Activated CD4-positive, alpha-beta T cell treated with anti-CD3 and anti-CD28 coated beads, Interleukin-10, Interleukin-2, amounts not matched to agents 100 ng/mL and 50 ng/mL, durations not matched to agents 16 hours and 8 hours (primary cell): ENCODE measurements around the gene LMBR1L.
"Not testable (repeated sequence)": the region's sequence is repeated elsewhere in the genome, so short reads cannot be mapped to it uniquely, and the experiment has no call there.

Source experiments
- DNase-seq: peaks from one replicate; pipeline ENCODE4 v3.0.0-alpha.2; 2020

The LMBR1L gene, protein sequence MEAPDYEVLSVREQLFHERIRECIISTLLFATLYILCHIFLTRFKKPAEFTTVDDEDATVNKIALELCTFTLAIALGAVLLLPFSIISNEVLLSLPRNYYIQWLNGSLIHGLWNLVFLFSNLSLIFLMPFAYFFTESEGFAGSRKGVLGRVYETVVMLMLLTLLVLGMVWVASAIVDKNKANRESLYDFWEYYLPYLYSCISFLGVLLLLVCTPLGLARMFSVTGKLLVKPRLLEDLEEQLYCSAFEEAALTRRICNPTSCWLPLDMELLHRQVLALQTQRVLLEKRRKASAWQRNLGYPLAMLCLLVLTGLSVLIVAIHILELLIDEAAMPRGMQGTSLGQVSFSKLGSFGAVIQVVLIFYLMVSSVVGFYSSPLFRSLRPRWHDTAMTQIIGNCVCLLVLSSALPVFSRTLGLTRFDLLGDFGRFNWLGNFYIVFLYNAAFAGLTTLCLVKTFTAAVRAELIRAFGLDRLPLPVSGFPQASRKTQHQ

DNA sequence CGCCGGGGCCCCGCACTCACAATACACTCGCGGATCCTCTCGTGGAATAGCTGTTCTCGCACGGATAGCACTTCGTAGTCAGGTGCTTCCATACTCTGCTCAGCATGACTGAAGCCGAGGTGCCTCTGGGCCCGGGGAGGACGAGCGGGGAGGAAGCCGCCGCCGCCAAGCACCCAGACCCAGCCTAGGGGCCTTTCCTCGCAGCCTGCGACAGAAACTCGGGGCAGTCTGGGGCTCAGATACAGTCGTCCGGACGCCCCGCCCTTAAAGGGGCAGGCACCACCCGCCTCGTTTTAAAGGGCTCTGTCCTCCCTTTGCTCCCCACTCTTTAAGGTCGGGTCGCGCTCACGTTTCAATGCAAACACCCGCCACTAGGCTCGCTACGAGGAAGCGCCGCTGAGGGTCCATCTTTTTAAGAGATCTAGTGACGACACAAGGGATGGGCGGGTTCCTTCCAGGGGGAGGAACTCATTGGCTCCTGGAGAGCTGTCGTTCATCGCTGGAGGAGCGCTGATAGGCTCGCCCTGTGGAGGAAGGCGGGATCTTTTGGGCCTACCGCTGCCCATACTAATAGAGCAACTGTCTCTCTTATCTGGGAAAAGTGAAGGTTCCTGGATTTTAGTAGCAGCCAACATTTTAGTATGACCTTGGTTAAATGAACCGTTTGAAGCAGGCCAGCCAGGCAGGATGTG lies at the start of gene LMBR1L:
Gene LMBR1L (minus strand): TSS at position 384 of the 692 bp plus-strand sequence. CDS start 292 bp downstream, at position 92.
- DNase-seq, result peak; percentile 97

DNA sequence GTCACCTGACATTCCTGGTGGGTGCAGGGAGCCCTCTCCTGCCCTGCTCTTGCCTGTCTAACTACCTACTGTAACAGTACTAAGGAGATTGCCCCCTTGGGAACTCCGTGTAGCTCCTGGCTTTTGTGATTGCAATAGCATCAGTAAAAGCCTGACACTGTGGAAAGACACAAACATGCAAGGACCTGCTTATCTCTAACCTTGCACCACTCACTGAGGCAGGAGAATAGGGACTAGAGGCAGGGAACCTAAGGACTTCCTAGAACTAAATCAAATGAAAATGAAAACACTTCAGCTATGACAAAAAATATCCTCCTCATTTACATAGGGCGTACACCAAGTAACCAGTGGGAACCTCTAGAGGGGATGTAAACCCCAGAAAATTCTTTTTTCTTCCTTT lies 49.8 kb upstream of the LMBR1L start:
- DNase-seq, result no peak

DNA sequence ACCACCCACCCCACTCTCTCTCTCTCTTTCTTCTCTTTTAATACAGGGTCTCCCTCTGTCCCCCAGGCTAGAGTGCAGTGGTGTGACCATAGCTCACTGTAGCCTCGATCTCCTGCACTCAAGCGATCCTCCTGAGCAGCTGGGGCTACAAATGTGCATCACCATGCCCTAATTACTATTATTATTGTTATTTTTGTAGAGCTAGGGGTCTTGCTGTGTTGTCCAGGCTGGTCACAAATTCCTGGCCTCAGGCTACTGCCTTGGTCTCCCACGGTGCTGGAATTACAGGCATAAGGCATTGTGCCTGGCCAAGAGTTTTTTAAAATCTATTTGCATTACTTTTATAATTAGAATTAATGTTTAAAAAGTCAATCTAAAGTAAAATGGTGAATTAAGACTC lies 43.6 kb upstream of the LMBR1L start:
- DNase-seq, result no peak

DNA sequence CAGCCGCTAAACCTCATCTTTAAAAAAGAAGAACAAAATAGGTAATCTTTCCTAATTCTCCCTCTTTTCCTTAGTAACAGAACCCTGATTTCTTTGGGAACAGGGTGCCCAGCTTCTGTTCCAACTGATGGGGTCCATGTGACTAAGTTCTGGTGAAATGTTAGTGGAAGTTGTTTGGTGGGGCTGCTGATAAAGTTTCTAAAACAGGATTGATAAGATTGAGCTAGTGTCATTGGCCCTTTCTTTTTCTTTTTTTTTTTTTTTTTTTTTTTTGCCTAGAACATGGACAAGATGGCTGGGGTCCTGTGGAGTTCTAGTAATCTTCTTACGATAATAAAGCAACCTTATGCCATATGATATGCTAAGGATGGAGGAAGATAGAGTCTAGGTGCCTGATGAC lies 36.7 kb upstream of the LMBR1L start:
- DNase-seq, result no peak

DNA sequence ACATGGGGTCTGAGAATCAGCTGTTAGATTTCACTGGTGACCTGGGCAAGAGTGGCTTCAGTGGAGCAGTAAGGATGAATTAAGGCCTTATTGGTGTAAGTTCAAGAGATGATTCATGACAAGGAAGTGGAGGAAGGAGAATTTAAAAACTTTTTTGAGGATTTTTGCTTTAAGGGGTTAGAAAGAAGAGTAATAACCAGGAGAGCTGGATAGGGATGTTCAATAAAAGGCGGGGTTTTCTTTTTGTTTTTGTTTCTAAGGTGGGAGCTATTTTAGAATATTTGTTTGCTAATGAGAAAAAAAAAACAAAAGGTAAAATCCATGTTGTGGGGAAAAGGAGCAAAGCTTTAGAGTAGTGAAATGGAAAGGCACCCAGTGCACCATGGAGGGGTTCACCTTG lies 35.8 kb upstream of the LMBR1L start:
- no peak for DNase-seq

DNA sequence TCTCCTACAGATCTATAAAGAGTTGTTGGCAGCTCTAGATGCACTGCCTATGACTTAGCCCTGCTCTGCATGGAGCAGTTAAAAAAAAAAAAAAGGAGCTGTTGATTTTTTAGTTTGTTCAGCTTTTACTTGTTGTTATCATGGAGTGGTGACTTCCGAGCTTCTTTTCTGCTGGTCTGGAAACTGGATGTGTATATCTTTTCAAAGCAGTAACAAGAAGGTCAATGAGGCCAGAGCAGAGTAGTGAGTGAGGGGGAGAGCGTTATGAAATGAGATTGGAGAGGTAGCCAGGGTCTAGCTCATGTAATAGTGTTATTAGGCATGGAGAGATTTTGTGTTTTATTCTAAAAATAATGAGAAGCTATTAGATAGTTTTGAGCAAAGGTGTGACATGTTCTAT lies 33.7 kb upstream of the LMBR1L start:
- DNase-seq, result no peak

DNA sequence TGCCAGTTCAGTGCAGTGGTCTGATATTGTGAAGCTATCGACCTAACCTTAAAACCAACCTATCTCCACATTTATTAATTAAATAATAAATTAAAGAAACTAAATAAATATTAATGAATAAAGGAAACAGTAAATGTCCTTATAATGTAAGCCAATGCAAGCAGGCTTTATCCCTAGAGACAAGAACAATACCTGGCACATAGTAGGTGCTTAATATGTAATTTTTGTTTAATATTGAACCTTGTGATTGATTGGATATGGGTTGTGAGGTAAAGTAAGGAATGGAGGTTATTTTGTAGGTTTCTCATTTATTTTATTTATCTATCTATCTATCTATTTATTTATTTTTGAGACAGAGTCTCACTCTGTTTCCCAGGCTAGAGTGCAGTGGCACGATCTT lies 28.4 kb upstream of the LMBR1L start:
- no peak for DNase-seq

DNA sequence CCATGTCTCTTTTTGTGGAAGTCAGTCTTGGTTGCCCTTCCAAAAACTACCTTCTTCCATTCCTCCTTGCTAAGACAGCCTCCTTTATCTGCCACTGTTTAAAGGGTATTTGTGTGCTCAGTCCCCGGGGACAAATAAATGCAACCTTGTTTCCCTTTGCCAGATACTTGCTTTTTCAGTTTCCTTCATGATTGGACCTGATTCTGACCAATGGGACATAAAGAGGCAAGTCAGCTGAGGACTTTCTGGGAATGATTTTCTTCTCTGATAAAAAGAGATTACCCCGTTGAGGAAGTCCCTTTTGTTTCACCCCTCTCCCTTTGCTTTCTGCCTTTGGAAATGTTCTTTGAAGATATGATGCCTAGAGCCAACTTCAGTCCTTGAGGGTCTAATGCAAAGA lies 27.9 kb upstream of the LMBR1L start:
- DNase-seq, result no peak

DNA sequence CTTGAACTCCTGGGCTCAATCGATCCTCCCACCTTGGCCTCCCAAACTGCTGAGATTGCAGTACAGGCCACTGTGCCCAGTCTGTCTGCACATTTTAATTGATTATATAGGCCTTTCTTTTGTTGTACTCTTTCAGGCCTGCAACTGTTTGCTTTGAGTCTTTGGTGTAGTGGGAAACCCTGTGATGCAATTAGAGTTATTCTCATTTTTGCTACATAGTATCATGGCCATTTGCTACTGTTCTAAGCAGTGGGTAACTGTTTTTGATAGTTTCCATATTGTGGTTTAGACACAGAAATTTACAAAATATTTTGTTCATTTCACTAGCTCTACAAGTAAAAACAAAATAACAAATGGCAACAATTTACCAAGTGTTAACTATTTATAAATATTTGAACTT lies 26.8 kb upstream of the LMBR1L start:
- DNase-seq, result no peak

DNA sequence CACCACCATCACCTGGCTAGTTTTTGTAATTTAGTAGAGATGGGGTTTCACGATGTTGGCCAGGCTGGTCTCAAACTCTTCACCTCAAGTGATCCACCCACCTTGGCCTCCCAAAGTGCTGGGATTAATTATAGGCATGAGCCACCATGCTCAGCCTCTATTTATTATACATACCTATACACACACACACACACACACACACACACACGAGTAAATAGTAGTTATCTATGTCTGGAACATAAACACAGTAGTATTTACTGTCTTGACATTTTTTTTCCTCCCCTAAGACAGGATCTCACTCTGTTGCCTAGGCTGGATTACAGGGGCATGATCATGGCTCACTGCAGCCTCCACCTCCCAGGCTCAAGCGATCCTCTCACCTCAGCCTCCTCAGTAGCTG lies 26.4 kb upstream of the LMBR1L start:
- DNase-seq, result not testable (repeated sequence)

DNA sequence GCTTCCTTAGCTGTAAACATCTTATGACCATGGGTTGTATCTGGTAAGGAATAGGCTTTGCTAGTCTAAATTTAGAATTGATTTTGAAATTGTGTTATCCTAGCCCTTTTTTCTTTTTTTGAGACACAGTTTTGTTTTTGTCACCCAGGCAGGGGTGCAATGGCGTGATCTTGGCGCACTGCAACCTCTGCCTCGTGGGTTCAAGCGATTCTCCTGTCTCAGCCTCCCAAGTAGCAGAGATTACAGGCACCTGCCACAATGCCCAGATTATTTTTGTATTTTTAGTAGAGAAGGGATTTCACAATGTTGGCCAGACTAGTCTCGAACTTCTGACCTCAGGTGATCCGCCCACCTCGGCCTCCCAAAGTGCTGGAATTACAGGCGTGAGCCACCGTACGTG lies 22.9 kb upstream of the LMBR1L start:
- no peak for DNase-seq

DNA sequence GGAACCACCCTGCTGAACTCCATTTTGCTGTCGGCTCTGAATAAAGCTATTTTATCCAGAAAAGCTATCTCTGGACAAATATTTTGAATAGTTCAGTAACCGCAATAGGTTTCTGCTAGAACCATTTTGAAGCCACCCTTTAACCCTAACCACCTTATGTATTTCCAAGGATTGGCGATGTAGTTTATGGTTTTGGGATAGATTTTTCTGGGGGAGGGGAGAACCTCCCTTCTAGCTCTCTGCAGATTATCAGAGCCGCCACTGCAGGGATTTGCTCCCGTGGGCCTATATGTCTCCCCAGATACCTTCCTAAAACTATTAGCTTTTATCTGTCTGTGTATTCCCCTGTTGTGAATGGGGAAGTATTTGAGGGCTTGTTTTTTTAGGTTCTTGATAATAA lies 22.4 kb upstream of the LMBR1L start:
- DNase-seq, result no peak

DNA sequence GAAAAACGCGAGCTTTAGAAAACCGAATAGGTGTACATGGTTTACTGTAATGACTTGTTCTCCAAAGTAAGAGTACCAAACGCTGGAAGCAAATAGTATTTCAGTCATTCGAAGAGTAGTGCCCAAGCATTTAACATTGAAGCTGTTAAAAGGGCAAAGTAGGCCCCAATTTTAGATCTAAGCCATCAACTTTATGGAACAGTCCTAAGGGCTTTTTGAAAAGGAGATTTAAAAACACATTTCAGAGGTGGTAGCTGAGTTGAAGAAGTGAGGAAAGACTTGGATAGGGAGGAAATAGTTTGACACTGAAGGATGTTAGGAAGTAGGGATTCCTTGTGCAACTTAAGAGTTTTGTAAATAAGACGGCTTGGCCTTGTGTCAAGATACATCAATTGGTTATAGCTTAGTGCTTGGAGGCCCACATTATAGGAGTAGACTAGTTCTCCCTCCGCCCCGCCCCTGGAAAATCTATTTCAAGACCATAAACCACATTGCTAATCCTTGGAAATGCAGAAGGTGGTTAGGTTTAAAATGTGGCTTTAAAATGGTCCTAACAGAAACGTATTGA lies 21.3 kb upstream of the LMBR1L start:
- peak; percentile 14 for DNase-seq

DNA sequence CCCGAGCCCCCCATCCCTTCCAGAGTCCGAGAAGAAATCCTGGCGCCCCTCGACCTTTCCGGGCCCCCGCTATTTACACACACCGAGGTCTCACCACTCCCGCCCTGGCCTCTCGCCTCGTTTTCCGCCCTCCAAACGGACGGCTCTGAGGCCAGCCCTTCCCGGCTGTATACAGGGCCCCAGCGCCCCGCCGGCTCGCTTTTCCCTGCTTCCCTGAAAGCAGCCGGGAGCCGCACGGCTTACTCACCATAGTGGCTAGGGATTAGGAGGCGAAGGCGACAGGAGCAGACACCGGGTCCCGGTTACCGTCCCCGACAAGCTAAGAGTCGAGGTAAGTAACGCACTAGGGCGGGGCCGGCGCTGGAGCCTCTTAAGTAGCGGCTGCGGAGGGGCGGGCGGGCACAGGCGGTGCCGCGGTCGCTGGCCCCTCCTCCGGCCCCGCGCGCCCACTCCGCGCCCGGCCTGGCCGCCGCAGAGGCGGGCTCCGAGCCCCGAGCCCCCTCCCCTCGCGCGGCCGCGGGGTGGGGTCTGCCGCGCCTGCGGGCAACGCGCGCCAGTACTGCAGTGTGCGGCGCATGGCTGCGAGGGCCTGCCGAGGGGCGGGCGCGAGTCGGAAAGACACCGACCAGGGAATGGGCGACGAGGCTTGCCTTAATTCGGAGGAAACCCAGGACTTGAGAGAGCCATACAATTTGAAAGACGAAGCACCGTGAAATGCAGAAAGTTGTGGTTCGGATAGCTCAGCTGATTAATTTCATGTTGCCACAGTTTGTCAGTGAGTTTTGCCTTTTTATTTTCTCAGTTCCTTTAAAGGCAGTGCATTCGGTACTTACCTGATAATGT lies 20.6 kb upstream of the LMBR1L start, which contains the start of gene TUBA1B:
Gene TUBA1B (minus strand): TSS at position 345 of the 843 bp plus-strand sequence. CDS start 95 bp downstream, at position 250.
- peak; percentile 95 for DNase-seq

DNA sequence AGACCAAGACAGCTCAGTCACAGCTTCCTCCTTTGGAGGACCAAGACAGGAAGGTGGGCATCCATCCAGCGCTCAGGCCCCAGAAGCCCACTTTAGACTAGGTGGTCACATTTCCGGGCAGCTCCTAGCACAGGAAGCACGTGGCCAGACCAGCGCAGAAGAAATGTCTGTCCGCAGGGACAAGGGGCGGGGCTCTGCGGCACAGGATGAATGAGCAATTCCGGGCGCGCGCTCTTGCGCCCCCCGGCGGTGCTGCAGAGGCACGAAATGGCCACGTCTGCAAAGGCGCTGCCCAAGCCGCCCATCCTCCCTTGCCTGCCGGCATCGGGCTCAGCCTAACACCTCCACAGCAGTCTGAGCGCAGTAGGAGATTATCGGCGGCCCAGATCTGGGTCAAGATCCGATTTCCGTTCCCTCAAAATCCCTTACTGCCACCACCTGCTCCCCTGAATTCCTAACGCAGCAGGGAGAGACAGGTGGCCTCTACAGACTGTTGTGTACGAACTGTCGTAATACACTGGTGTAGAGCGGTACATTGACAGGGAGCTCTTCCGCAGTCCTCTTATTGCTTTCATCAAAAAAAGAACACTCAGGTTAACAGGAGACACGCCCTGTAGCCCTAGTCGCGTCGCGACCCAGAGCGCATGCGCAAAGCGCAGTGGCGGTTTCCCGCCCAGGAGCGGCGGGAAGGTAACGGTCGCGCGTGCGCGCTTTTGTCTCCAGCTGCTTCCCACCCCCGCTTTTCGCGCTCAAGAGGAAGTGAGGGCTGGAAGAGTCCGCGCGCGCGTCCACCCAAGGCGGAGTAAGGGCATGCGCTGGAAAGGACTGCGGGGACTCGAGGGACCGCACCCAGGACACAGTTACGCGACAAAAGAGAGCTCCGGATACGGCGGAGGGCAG lies 19.8 kb upstream of the LMBR1L start:
- peak; percentile 96 for DNase-seq

DNA sequence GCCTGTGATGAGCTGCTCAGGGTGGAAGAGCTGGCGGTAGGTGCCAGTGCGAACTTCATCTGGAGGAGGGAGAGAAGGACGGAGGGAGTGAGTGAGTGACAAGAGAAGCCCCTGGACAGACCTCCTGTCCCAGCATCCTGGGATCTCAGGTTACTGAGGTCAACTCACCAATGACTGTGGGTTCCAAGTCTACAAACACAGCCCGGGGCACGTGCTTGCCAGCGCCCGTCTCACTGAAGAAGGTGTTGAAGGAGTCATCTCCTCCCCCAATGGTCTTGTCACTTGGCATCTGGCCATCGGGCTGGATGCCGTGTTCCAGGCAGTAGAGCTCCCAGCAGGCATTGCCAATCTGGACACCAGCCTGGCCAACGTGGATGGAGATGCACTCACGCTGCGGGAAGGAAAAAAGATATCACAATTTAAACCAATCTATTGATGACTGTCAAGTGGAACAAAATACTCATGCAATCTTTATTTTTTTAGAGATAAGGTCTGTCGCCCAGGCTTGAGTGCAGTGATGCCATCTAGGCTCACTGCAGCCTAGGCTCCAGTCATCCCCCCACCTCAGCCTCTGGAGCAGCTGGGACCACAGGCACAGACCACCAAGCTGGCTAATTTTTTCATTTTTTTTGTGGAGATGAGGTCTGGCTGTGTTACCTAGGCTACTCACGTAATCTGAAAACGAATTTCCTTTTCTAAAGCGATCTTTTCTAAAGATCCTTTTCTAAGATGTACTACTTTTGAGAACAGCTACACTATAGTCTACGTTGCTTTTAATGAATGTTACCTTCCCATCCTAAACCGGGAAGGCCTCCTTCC lies 18.9 kb upstream of the LMBR1L start:
- peak; percentile 10 for DNase-seq

DNA sequence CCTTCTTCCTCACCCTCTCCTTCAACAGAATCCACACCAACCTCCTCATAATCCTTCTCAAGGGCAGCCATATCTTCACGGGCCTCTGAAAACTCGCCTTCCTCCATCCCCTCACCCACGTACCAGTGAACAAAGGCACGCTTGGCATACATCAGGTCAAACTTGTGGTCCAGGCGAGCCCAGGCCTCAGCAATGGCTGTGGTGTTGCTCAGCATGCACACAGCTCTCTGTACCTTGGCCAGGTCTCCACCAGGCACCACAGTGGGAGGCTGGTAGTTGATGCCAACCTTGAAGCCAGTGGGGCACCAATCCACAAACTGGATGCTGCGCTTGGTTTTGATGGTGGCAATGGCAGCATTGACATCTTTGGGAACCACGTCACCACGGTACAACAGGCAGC lies 17.3 kb upstream of the LMBR1L start:
- DNase-seq, result not testable (repeated sequence)

DNA sequence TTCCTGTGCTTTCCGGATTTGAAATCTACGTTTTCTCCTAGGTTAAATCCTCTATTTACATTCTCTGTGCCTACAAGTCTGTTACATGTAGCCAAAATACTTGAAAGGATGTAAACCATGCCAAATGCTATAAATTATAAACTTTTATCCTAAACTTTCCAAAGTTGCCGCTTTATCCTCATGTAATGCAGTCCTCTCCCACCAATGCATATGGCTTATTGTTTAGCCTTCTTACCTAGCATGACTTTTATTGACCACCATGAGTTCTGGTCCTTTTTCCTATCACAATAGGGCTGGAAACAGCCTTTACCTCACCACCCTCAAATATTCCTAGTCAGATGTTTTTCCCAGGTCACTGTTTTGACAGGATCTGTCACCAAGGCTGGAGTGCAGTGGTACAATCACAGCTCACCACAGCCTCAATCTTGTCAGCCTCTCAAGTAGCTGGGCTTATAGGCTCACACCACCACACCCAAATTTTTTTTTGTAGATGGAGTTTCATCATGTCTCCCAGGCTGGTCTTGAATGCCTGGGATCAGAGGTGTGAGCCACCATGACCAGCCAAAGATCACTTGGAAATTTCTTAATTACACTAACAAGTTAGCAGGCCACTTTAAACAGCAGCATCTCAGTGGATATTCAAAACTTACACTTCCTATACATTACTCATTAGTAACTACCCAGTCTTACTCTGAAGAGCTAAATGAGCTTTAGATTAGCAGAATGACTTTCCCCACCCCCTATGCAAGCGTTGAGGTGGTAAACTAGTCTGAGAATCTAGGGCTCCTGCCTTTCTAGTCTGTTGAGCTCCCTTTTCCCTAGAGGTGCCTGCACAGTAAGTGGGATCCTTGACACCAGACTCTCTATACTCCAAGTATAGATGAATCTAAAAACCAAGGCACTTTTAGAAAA lies 16.5 kb upstream of the LMBR1L start:
- peak; percentile 27 for DNase-seq

DNA sequence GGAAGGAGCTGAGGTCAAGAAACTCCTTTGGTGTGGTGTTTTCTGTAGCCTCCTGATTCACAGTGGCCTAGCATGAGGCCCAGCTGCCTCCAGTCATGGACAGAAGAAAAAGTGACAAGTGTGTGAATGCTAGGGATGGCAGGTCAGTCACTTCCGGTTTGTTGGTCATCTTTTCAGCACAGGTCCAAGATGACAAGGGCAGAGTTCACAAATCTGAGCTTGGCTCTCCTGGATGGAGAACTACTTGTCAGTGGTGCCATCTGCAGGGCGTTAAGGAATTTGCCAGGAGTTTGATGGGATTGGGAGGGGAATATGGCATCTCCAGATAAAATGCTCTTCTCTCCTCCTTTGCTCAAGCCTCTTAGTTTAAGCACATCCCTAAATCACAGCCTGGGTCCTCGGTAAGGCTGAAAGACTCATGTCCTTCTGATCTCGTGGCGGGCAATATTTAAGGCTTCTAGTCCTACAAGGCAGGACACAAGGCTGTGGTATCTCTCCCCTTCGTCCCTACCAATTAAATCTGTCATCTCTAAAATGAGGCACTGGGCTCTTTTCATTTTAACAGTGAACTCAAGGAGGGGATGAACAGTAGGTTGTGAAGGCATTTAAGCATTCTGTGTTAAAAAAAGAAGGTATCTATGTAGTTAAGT lies 10.5 kb upstream of the LMBR1L start:
- DNase-seq, result no peak
